Astrocyte (in vitro differentiated cells and primary cell): ENCODE measurements around the gene HMCN2. TPM values are rescaled to one million over a fixed set of nuclear protein-coding genes. Genes with fewer than 3 reads are reported as not detected.

Experiments
- DNase-seq: peaks from one replicate; pipeline ENCODE4 v3.0.0-alpha.2; 2010; ENCODE audit warnings: low read depth
- FAIRE-seq: peaks from 2 replicates; lab custom pipeline; 2011; peaks lifted over from hg19 to GRCh38; lab: Jason Lieb, UNC
- H2AFZ ChIP-seq: 2 replicates; pipeline ENCODE4 v1.6.0; 2012; ENCODE audit warnings: low read depth, low read length, inconsistent platforms
- H3K27ac ChIP-seq: 2 replicates; pipeline ENCODE4 v1.5.1; 2011; ENCODE audit warnings: low read depth, low read length, inconsistent platforms
- H3K27me3 ChIP-seq: 2 replicates; pipeline ENCODE4 v1.6.0; 2011; ENCODE audit warnings: low read length, inconsistent platforms; ENCODE audit not compliant: insufficient read depth
- H3K36me3 ChIP-seq: 2 replicates; pipeline ENCODE4 v1.5.1; 2011; ENCODE audit warnings: low read length, inconsistent platforms; ENCODE audit not compliant: insufficient read depth
- H3K4me1 ChIP-seq: 2 replicates; pipeline ENCODE4 v1.5.1; 2011; ENCODE audit warnings: low read length, inconsistent platforms; ENCODE audit not compliant: insufficient read depth
- H3K4me2 ChIP-seq: 2 replicates; pipeline ENCODE4 v1.6.0; 2012; ENCODE audit warnings: low read length, inconsistent platforms
- H3K4me3 ChIP-seq: 2 replicates; pipeline ENCODE4 v1.5.1; 2011; ENCODE audit warnings: low read depth, mild to moderate bottlenecking, low read length, inconsistent platforms; ENCODE audit not compliant: insufficient read depth
- H3K79me2 ChIP-seq: 2 replicates; pipeline ENCODE4 v1.6.0; 2012; ENCODE audit warnings: mild to moderate bottlenecking, low read length, inconsistent platforms; ENCODE audit not compliant: insufficient read depth
- H3K9ac ChIP-seq: 2 replicates; pipeline ENCODE4 v1.6.0; 2012; ENCODE audit warnings: mild to moderate bottlenecking, low read length, inconsistent platforms
- H3K9me3 ChIP-seq: 2 replicates; pipeline ENCODE4 v1.5.1; 2012; ENCODE audit warnings: low read depth, mild to moderate bottlenecking, low read length, inconsistent platforms; ENCODE audit not compliant: insufficient read depth
- H4K20me1 ChIP-seq: 2 replicates; pipeline ENCODE4 v1.6.0; 2012; ENCODE audit warnings: low read length, inconsistent platforms; ENCODE audit not compliant: insufficient read depth
- H3K27ac Mint-ChIP-seq: one replicate; pipeline ENCODE4 v1.8.0; 2021; ENCODE audit warnings: mild to moderate bottlenecking, mixed read lengths; ENCODE audit not compliant: unreplicated experiment
- H3K27me3 Mint-ChIP-seq: one replicate; pipeline ENCODE4 v1.8.0; 2021; ENCODE audit warnings: low read depth, mixed read lengths; ENCODE audit not compliant: unreplicated experiment
- H3K36me3 Mint-ChIP-seq: one replicate; pipeline ENCODE4 v1.8.0; 2021; ENCODE audit warnings: low read depth, mixed read lengths; ENCODE audit not compliant: unreplicated experiment
- H3K4me1 Mint-ChIP-seq: one replicate; pipeline ENCODE4 v1.8.0; 2021; ENCODE audit warnings: low read depth, mixed read lengths; ENCODE audit not compliant: unreplicated experiment
- H3K4me3 Mint-ChIP-seq: one replicate; pipeline ENCODE4 v1.8.0; 2021; ENCODE audit warnings: mild to moderate bottlenecking, moderate library complexity, mixed read lengths; ENCODE audit not compliant: unreplicated experiment
- H3K9me3 Mint-ChIP-seq: one replicate; pipeline ENCODE4 v1.8.0; 2021; ENCODE audit warnings: mild to moderate bottlenecking, mixed read lengths; ENCODE audit not compliant: unreplicated experiment
- EZH2 ChIP-seq: IDR thresholded peaks from 2 replicates; pipeline ENCODE4 v1.6.1; 2012; ENCODE audit warnings: mild to moderate bottlenecking, low read length, inconsistent platforms; ENCODE audit not compliant: insufficient read depth
- total RNA-seq: library from RNA; stranded (reverse); gene quantifications from 2 replicates; pipeline ENCODE4 v1.2.1, GENCODE V29; 2021
- TF ChIP-seq, protein P1 (sequence below): IDR thresholded peaks from 2 replicates; pipeline ENCODE4 v1.5.1; 2011; ENCODE audit warnings: low read depth, mild to moderate bottlenecking, inconsistent platforms, low read length, moderate library complexity; ENCODE audit not compliant: insufficient read depth

Gene HMCN2
- total RNA-seq, 1 donor from 2014 or later = 1.6 TPM

DNA sequence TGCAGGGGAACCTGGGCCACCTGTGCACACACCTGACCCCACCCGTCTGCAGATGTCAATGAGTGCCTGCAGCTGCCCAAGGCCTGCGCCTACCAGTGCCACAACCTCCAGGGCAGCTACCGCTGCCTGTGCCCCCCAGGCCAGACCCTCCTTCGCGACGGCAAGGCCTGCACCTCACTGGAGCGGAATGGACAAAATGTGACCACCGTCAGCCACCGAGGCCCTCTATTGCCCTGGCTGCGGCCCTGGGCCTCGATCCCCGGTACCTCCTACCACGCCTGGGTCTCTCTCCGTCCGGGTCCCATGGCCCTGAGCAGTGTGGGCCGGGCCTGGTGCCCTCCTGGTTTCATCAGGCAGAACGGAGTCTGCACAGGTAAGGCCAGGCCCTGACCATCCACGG lies 164.7 kb downstream of the HMCN2 start:
- Mint-ChIP-seq H3K27ac (no peak overlapping the region), H3K4me1 (no peaks in the 10 kb centered on the region), H3K9me3 (peaks cover 11% of the 10 kb centered on the region), H3K4me3 (no peak overlapping the region), H3K36me3 (peaks cover 4% of the 10 kb centered on the region), H3K27me3 (peaks cover 30% of the 10 kb centered on the region)
- Histone ChIP-seq H3K4me2 (no peak overlapping the region), H3K79me2 (no peaks in the 10 kb centered on the region), H3K4me3 (no peak overlapping the region), H3K27me3 (no peaks in the 10 kb centered on the region), H3K36me3 (no peaks in the 10 kb centered on the region), H4K20me1 (no peaks in the 10 kb centered on the region), H3K9me3 (no peaks in the 10 kb centered on the region), H3K9ac (no peak overlapping the region), H3K4me1 (peaks cover 23% of the 10 kb centered on the region), H2AFZ (no peak overlapping the region), H3K27ac (no peak overlapping the region)
- no peak for FAIRE-seq
- no peak for DNase-seq
- no peak for TF ChIP-seq EZH2
- TF ChIP-seq, protein P1, sequence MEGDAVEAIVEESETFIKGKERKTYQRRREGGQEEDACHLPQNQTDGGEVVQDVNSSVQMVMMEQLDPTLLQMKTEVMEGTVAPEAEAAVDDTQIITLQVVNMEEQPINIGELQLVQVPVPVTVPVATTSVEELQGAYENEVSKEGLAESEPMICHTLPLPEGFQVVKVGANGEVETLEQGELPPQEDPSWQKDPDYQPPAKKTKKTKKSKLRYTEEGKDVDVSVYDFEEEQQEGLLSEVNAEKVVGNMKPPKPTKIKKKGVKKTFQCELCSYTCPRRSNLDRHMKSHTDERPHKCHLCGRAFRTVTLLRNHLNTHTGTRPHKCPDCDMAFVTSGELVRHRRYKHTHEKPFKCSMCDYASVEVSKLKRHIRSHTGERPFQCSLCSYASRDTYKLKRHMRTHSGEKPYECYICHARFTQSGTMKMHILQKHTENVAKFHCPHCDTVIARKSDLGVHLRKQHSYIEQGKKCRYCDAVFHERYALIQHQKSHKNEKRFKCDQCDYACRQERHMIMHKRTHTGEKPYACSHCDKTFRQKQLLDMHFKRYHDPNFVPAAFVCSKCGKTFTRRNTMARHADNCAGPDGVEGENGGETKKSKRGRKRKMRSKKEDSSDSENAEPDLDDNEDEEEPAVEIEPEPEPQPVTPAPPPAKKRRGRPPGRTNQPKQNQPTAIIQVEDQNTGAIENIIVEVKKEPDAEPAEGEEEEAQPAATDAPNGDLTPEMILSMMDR = no peak

GRCh38 chr9:130430734-130431535 lies 165.4 kb downstream of the HMCN2 start:
- Histone ChIP-seq H3K4me2 (no peak overlapping the region), H3K27ac (no peak overlapping the region), H3K4me3 (no peak overlapping the region), H3K27me3 (no peaks in the 10 kb centered on the region), H3K36me3 (no peaks in the 10 kb centered on the region), H2AFZ (no peak overlapping the region), H3K9ac (no peak overlapping the region), H4K20me1 (no peaks in the 10 kb centered on the region), H3K9me3 (no peaks in the 10 kb centered on the region), H3K79me2 (no peaks in the 10 kb centered on the region), H3K4me1 (peaks cover 23% of the 10 kb centered on the region)
- TF ChIP-seq, protein P1 = no peak
- FAIRE-seq (no peak), DNase-seq (no peak)
- H3K27me3 Mint-ChIP-seq = peaks cover 34% of the 10 kb centered on the region
- peaks cover 4% of the 10 kb centered on the region for H3K36me3 Mint-ChIP-seq
- no peak overlapping the region for H3K4me3 Mint-ChIP-seq
- H3K27ac Mint-ChIP-seq = no peak overlapping the region
- H3K9me3 Mint-ChIP-seq = peaks cover 13% of the 10 kb centered on the region
- no peaks in the 10 kb centered on the region for H3K4me1 Mint-ChIP-seq
